Endometrium (tissue), 2 donors: ENCODE measurements around the gene MYRIP.
"Not testable (repeated sequence)": the region's sequence is repeated elsewhere in the genome, so short reads cannot be mapped to it uniquely, and the experiment has no call there.

Experiments used
- FAIRE-seq: peaks from 2 replicates; lab custom pipeline; 2012; peaks lifted over from hg19 to GRCh38; lab: Jason Lieb, UNC
- donor health status: control.
- donor health status: control.

The MYRIP gene

DNA sequence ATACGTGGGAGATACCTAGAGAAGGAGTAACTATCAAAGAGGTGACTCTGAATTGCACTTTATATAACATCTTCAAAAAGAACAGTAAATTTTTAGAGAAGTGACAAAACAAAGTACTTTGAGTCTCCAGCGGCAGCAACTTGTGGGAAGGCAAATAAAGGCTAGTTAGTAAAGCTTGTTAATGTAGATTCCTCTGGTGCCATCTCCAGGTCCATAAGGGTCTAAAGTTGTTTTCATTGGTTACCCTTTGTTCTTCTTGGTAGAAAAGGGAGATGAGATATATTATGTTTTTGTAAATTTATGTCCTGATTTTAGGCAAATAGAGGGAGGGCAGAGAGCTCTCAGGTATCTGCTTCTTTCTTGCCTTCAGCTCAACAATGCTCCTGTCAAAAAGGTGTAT lies 161.6 kb downstream of the MYRIP start:
- no peak for FAIRE-seq

DNA sequence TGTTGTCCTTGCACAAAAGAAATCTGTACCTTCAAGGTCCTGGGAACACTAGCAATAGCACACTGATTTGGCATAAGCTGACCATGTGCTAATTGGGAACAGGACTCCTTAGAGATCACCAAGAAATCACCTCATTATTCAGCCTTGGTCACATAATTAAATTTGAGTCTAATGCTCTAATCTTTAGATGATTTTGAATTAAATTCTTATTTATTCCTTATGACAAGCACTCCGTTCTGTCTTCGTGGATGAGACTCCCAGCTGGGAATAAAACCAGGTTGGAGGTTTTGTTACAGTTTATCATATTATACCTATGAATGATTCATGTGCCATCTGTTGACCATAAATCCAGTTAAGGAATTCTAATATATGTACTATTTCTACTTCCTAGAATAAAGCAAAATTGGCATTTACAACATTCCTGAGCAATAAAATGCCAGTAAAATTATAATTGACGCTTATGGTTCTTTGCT lies 162.2 kb downstream of the MYRIP start:
- no peak for FAIRE-seq

DNA sequence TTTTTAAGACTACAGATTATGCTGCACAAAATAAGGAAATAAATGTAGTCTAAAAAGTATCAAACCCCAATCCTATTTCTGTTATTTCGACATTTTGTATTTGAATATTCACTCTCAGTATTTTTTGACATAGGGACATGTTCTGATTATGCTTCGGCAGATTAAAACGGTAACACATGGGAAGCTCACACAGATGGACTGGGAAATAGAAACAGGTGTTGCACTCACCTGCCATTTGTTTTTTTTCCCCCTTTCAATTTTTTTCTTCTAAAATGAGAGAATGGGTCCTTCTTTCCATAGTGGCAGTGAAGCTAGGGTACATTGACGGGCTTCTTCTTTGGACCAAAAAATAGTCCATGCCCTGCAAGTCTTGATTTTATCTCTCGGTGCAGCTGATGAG lies 163.1 kb downstream of the MYRIP start:
- FAIRE-seq = no peak

DNA sequence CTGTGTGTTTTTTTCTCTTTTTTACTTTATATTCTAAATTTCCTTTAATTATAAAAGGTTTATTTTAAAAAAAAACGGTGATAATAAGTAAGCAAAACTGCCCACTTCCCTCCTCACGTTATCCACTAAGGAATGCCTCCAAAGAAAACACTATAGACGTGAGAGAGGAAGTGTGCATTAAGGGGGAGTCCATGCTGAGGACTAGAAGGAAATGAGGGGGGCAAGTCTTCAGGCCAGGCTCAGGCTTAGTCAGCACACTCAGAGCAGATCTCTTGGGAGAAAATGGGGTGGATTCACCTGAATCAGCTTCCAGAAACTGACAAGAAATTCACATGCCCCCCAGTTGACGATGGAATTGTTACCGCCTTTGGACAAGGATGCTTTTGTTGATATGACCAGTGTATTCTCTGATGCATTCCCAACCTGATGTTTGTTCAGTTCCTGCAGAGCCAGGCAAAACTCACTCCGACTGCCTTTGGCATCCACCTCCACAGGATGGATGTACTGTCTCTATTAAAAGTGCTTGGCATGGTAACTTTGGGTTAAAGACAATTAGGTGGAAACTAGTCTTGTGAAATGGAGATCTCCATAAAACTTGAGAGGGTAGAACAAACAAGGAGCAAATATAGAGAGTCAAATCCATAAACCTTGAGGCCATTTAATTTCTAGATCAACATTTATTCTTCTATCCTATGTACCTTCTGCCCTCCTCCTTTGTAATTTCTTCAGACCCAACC lies 167.8 kb downstream of the MYRIP start:
- FAIRE-seq = no peak

DNA sequence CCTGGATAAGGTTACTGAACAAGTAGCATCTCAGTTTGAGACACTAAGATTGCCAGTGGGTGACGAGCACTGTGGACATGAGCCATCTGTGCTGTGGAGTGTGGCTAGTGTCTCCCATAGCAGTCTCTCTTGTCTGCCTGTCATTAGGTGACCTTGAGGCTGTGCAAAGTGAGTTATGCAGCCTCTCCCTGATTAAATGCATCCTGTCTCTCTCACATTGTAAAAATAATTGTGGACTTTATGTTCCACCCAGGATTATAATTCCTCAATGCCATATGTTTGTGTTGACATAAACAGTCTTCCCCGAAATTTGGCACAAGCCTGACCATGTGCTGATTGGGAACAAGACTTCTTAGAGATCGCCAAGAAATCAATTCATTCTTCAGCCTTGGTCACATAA lies 168.9 kb downstream of the MYRIP start:
- FAIRE-seq = no peak

DNA sequence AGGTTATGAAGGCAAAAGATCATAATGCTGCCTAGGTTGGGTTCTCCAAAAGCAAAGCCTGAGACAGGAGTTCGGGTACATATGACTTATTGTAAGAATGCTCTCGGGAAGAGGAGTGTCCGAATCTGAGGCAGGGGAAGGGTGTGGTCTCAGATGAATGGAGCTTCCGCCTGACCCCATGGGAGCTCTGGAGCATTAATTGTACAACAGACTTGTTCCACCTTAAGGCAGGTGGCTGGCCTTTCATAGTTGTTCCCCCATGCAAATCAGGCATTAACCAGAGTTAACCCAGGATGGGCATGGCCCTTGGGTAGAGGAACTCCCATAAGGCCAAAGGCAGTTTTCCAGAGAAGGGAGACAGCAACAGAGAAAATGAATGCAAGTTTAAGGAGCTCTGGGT lies 170.6 kb downstream of the MYRIP start:
- no peak for FAIRE-seq

DNA sequence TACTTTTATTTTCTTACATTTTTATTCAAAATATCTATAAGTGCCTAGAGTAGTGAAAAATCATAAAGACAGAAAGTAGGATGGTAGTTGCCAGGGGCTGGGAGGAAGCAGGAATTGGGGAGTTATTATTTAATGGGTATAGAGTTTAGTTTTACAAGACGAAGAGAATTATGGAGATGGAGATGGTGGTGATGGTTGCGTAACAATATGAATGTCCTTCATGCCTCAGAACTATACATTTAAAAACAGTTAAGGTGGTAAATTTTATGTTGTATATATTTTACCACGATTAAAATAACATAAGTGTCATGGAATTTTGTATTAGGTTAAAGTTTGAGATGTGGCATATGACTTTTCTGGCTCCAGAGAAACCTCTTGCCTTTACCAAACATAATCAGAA lies 171.4 kb downstream of the MYRIP start:
- FAIRE-seq = no peak

DNA sequence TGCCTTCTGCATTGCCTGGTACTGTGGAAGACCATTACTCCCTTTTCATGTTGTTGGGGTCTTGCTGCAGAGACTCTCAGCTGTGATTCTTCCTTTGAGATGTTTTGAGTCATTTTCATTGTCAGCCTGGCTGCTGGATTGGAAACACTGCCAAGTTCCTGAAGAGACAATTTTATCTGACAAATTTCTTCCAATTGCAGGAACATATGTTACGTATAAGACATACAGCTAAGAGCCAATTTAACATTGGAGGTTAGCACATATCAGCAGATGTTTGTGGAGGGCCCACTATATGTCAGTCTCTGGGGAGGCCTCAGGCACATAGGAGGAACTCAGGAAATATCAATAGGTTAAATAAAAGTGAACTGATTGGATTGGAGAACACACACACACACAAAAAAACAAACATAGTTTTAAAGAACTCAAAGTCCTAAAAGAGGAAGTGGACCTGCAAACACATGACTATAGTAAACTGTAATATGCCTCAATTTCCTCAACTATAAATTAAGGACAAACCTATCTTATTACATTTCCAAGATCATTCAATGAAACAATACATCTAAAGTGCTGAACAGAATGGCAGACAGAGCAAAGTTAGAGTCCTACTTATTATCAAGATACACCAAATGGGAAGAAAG lies 172.3 kb downstream of the MYRIP start:
- FAIRE-seq = no peak

DNA sequence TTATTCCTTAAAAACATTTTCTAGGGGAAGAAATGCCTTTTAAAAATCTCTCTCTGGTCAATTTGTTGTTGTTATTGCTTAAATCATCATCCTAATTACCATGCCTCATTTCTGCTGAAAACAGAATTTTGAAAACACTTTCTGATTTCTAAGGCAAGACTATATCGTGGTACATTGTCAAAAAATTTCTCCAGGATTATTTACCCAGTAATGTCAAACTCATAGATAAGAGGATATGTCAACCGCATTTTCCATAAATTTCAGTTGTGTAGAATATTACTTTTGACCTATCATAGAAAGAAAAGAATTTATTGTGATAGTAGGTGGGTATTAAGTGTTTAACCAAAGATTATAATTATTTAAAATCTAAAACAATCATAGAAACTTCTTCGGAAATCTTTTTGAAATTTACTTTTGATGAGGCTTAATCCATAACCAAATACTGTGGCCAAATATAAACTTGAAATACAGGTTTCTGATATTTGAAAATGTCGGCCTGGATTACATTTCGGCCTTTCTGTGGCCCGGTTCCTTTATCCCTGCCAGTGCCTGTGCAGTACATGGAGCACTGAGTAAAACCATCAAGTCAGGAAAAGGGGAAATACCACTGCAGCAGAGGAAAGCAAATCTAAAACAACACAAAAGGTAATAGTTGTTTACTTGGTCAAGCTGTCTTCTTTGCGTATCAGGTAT lies 173.4 kb downstream of the MYRIP start:
- no peak for FAIRE-seq

DNA sequence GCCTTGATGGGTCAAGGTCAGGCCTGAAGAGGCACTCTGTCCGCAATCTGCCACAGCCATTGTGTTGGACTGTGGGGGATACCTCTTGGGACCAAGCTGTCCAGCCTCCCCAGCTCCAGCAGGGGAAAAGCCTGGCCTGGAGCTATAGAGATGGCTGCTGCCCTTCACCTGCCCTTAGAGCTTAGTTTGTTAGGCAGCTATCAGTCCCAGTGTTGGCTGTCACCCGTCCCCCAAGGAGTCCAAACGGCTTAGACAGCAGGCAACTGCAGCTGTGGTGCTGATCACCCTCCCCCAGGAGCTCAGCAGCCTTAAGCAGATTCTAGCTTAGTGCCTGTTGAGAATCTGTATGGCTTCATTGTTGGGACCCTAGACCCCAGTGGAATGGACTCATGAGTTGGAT lies 180.3 kb downstream of the MYRIP start:
- FAIRE-seq = no peak

DNA sequence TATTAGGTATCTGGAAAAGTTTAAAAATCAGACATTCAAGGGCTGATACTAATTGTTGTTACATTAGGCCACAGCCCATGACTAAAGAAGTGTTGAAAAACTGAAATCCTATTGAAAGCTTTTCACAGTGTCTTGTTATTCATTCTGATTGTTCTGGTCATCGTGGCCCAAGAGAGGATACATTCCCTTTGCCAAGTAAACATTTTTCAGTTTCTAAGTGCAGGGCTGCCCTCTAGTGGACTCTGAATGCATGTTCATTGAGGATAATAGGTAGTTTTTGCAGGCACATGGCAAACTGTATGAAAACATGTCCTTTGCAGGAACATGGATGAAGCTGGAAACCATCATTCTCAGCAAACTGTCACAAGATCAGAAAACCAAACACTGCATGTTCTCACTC lies 181.1 kb downstream of the MYRIP start:
- no peak for FAIRE-seq

DNA sequence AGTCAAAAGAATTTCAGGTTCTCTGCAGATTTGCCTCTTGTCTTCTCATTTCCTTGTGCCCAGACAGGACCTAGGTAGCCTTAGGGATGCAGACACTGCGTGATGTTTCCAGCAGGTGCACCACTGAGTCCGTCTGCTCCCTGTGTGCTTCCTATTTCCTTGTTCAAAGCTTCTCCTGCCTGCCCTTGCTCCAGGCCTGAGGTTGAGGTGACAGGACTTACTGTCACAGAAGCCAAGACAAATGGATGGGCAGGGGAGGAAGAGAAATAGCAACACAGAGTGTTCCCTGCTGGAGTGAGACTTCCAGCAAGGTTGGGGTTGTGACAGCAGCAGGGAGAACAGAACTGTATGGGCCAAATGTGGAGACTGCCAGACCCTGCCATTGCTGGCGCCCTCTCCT lies 199.4 kb downstream of the MYRIP start:
- FAIRE-seq = no peak

DNA sequence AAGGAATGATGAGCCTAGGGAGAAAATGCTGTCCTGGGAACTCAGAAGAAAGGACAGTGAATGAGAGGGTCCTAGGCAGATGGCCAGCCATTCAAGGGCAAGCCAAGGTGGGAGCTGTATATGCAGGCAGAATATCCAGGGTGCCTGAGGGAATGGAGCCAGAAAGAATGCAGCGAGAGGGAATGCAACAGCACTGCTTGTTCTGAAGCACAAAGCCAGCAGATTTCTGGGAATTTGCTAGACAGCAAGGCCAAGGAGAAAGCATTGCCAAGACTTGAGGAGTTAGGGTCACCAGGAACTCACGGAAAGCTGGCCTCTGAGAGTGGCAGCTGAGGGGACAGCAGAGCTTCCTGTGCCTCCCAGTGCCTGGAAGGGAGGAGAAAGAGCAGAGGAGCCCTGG lies 200.6 kb downstream of the MYRIP start:
- no peak for FAIRE-seq

DNA sequence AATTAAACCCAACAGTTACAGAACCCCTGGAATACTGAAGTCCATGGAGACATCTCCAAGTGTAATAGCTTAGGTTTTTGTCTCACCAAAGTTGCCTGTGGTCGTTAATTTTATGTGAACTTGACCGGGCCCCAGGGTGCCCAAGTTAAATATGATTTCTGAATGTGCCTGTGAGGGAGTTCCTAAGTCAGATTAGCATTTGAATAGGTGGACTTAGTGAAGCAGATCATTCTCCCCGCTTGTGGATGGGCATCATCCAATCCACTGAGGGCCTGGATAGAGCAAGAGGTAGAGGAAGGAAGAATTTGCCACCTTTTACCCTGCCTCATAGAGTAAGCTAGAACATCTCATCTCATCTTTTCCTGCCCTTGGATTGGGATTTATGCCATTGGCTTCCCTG lies 203.0 kb downstream of the MYRIP start:
- no peak for FAIRE-seq

DNA sequence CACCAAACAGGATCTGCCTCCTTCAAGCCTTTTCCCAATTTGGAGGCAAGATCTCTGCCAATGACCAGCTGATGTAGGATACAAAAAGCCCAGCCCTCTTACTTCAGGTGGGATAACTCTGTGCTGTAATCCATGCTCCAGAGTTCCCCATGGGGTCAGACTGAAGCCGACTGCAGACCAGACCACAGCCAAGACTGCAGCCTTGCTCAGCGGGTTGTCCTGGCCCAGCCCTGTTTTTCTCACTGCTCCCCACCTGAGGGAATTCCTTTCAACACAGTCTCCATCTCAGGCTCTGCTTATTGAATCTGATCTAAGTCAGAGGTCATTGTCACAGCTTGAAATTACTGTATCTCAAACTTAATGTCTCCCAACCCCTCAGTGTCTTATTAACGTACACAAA lies 207.0 kb downstream of the MYRIP start:
- no peak for FAIRE-seq

DNA sequence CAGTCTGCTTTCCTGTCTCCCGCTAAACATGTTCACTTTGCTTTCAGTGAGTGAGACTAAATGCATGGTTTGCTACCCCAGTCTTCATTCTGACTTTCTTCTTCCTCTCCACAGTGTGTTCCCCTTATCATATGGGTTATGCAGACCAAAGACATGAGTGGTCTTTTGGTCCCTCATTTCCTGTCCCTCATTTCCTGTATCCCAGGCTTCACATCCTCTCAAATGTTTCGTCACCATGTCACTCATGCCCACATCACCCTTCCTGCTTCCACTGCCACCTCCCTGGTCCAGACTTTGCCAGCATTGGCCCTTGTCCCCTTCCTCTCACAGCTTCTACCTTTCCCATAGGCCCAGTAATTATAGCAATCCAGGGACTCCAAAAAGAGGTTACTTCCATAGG lies 209.0 kb downstream of the MYRIP start:
- FAIRE-seq = no peak

DNA sequence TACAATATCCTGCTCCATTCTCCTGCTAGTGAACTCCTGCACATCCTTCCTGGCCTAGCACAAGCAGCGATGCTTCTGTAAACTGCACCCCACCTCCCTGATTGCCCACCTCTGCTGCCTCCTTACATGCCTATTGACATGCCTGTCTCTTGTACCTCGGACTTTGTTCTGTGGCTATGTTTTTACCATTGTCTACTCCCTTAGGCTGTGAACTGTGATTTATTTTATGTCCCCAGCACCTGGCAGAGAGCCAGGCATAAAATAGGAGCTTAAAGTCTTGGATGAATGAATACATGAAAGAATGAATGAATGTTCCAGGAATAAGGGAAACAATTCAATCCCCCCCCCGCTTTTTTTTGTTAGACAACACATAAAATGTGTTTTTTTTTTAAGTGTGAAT lies 210.0 kb downstream of the MYRIP start:
- FAIRE-seq = no peak

DNA sequence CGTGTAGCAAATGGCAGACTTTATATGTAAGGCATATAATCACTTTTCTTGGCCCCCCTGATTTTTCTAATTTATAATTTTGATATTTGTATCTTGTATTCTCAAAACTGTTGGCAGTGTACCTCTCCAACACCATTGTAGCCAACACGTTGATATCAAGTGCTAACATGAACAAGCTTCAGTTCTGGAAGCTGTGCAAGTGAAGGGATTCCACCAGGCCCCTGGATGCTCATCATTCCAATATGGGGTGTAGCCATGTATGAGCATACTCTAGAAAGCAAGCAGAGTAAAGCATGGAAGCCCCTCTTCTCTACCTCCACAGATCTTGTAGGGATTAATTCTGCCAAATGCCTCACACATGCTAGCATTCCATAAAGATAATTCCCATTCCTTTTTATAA lies 211.3 kb downstream of the MYRIP start:
- no peak for FAIRE-seq

DNA sequence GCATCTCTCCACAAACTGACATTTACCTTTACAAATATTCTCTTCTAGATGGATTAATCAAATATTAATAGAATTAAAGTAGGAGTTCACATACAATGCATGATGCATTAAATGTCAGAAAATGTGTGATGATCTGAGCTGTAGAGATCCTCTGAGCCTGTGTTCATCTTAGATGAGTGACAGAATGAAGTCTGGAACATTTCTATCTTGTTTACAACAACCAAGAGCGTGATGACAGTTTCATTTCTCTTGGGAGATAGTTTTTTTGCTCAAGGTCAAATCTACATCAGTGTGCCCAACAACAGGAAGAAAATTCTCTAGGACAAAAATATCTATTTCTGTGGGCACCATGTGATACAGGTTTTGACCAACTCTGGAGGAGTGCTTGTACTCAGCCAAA lies 211.9 kb downstream of the MYRIP start:
- FAIRE-seq = no peak

DNA sequence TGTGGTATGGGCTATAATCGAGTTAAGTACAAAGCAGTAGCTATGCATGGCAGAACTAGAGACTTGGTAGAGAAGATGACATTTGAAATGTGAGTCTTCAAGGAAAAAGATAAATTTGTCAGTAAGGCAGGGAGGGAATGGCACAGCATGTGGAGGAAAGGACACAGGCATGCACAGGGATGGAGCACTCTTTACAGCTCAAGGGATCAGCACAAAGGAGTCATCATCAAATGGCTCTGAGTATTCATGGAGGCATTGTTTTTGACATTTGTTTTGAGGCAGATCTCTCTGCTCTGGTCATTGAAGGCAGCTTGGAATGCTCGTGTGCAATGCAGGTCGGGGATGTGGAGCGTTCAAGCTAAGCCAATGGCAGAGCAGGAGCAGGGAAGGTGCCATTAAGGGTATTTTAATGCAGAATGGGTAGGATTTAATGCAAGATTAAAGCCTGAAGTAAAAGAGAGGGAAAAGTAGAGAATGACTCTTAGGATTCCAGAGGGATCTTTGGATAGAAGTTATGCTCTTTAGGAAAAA lies 213.0 kb downstream of the MYRIP start:
- no peak for FAIRE-seq

DNA sequence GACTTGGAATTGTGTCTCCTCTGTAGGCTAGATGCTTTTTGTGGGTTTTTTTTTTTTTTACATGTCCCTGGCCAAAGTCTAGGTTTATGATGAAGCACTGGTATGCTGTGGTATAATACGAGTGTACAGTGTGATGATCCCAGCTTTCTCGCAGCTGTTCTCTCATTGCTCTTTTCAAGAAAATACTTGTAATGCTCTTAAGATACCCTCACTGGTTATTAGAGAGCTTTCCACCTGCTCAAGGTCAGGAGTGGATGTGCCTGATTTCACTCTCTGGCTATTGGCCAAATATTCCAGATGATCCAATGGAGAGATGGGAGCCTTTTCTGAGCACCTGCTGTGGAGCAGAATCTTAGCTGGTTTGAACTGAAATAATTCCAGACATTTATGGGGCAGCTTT lies 215.1 kb downstream of the MYRIP start:
- no peak for FAIRE-seq

DNA sequence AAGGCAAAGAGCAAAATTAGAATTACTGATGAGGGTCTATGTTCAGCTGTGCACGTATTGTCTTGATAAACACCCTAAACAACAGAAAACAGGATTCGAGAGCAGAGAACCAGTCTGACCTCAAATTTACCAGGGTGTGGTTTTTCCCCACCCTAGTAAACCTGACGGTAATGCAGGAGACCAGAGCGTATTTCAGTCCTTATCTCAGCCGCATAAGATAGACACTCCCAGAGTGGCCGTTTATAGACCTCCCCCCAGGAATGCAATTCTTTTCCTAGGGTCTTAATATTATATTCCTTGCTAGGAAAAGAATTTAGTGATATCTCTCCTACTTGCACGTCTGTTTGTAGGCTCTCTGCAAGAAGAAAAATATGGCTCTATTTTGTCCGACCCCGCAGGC lies 216.5 kb downstream of the MYRIP start:
- not testable (repeated sequence) for FAIRE-seq

DNA sequence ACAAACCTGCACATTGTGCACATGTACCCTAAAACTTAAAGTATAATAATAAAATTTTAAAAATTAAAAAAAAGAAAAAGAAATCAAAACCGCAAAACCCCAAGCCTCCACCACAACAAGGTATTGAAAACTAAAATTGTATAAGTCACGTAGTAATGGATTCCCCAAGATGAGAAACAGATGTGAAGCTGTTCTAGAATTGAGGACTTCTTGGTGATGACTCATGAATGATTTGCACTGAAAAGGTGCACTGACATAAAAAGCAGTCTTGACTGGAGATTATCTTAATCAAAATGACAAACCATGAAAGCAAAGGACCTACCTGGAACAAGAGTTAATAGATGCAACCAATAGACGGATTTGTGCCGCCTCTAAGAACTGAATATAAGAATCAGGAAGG lies 225.8 kb downstream of the MYRIP start:
- no peak for FAIRE-seq
